ENCODE data around the gene GAS5.

The GAS5 gene

DNA sequence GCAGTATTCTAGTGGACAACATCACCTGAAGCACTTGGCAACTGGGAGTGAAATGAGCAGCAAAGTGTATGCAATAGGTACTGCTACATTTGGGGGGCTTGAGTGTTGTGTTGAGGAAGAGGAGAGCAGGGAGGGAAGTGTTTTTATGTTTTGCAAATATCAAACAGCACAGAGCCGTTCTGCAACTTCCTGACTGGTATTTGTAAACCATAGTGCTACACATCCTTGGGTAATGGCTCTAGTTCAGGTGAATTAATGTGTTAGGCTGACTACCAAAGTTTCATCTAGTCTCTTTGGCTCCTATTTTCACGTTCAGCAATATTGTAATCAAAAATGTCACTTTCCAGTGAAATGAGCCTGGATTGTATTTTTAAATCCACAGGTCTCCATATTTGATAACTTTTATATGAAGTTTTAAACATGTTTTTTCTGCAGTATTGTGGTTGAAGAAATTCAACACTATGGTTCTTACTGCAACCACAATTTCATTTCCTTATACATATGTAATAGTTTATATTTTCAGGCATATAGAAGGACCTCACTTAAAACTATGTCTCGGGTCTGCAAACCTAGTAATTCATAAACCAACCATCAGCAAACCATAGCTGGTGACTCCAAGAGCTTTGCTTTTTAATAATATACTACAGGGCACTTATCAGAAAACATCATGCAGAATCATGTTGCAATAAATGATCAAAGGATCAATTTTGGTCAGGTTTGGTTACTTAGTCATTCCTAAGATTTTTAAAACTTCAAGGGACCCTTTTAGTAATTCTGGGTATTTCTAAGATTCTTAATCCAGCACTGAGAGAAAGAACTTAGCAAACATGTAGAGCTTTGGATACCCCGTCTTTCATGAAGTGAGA is 19.2 kb upstream of the GAS5 start:
- TF ChIP-seq, protein P1, sequence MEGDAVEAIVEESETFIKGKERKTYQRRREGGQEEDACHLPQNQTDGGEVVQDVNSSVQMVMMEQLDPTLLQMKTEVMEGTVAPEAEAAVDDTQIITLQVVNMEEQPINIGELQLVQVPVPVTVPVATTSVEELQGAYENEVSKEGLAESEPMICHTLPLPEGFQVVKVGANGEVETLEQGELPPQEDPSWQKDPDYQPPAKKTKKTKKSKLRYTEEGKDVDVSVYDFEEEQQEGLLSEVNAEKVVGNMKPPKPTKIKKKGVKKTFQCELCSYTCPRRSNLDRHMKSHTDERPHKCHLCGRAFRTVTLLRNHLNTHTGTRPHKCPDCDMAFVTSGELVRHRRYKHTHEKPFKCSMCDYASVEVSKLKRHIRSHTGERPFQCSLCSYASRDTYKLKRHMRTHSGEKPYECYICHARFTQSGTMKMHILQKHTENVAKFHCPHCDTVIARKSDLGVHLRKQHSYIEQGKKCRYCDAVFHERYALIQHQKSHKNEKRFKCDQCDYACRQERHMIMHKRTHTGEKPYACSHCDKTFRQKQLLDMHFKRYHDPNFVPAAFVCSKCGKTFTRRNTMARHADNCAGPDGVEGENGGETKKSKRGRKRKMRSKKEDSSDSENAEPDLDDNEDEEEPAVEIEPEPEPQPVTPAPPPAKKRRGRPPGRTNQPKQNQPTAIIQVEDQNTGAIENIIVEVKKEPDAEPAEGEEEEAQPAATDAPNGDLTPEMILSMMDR (IDR thresholded peaks at IDR 0.05): no peak

DNA sequence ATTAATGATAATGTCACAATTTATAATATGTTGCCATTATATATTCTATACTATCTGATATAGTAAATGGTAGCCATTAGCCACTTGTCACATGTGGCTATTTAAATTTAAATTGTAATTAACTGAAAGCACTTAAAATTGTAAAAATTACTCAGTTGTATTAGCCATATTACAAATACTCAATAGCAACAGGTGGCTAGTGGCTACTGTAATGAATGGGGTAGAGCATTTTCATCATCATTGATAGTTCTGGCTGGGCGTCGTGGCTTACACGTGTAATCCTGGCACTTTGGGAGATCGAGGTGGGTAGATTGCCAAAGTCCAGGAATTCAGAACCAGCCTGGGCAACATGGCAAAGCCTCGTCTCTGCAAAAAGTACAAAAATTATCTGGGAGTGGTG is 16.9 kb upstream of the GAS5 start:
- TF ChIP-seq, protein P1 (IDR thresholded peaks at IDR 0.05): no peak

GRCh38 chr1:173878251-173878650 is 10.5 kb upstream of the GAS5 start:
- TF ChIP-seq, protein P1 (IDR thresholded peaks at IDR 0.05): no peak

GRCh38 chr1:173876732-173877131 is 8.9 kb upstream of the GAS5 start:
- TF ChIP-seq, protein P1 (IDR thresholded peaks at IDR 0.05): no peak

DNA sequence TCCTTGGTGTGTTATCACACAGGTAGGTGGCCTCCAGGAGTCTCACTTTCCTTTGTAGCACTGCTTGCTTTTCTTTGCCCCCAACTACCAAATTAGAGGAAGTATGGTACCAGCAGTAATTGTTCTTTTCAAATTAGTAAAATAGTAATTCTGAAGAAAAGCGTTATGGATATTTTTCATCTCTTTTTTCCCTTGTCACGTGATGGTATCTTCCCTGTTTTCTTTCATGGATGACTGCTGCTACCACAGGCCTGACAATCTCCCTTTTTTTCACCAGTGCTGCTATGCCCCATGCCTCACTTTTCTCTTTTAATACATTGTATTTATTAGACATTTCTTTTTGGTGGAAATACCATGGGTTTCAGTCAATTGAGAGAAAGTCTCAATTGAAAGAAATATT is 3.7 kb upstream of the GAS5 start:
- TF ChIP-seq, protein P1 (IDR thresholded peaks at IDR 0.05): no peak

DNA sequence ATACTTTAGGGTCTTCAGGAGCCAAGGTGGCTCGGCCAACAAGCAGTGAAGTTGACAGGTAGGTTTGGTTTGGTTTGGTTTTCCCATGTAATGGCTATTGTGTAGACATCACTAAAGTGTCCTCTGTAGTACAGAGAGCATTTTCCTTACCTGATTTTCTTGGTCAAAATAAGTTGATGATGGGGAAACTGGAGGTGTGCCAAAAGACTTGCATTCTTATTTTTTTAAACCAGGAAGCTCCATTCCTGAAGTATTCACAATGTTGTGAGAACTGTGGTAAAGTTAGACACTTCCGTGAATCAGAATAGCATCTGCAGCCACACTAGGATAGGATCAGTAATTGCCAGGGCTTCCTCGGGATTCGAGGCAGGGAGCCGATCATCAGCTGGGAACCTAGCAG is 3.3 kb upstream of the GAS5 start:
- TF ChIP-seq, protein P1 (IDR thresholded peaks at IDR 0.05): no peak

DNA sequence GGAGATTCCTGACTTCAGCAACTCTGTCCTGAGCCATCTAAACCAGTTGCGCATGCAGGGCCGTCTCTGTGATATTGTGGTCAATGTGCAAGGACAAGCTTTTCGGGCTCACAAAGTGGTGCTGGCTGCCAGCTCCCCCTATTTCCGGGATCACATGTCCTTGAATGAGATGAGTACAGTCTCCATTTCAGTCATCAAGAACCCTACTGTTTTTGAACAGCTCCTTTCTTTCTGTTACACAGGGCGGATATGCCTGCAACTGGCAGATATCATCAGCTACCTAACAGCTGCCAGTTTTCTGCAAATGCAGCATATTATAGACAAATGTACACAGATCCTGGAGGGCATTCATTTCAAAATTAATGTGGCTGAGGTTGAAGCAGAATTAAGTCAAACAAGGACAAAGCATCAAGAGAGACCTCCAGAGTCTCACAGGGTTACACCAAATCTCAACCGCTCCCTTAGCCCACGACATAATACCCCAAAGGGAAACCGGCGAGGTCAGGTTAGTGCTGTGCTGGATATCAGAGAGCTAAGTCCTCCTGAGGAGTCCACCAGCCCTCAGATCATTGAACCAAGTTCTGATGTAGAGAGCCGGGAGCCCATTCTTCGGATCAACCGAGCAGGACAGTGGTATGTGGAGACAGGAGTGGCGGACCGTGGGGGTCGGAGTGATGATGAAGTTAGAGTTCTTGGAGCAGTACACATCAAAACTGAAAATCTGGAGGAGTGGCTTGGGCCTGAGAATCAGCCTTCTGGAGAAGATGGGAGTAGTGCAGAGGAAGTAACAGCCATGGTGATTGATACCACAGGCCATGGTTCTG is 2.7 kb upstream of the GAS5 start:
- TF ChIP-seq, protein P1 (IDR thresholded peaks at IDR 0.05): no peak

All from LNCAP (cell line).